K562 (cell line): Measurements from ENCODE around the gene PRR11.

Experiments
- EZH2 ChIP-seq: IDR thresholded peaks from 2 replicates; pipeline ENCODE4 v1.6.1; 2012; ENCODE audit warnings: low read depth, mild to moderate bottlenecking, inconsistent platforms, low read length, borderline replicate concordance
- GABPA ChIP-seq: fragments of 200-800 bp; sonication (Bioruptor generic); conservative IDR thresholded peaks from 2 replicates; pipeline ENCODE4 v1.6.1; 2016; ENCODE audit warnings: low read depth, missing genetic modification characterization, missing compliant biosample characterization
- SMAD1 ChIP-seq: fragments of 150-350 bp; IDR thresholded peaks from 2 replicates; pipeline ENCODE4 v1.6.1; 2014; ENCODE audit warnings: low read length, low read depth; ENCODE audit not compliant: partially characterized antibody

GRCh38 chr17:59220328-59221158 is 65.0 kb downstream of the PRR11 start, which contains the start of gene GDPD1:
- TF ChIP-seq SMAD1 (peak; percentile 23), GABPA (no peak), EZH2 (no peak)
